GM20000 (cell line): ENCODE data around the gene MSRB3.

ENCODE experiments used
- DNase-seq: peaks from one replicate; pipeline ENCODE4 v3.0.0; 2012; ENCODE audit warnings: low spot score
- TF ChIP-seq, protein P1 (sequence below): IDR thresholded peaks from 2 replicates; pipeline ENCODE4 v1.5.1; 2012; ENCODE audit warnings: mild to moderate bottlenecking, control low read depth; ENCODE audit errors: extremely low read depth, missing control alignments

The MSRB3 gene

DNA sequence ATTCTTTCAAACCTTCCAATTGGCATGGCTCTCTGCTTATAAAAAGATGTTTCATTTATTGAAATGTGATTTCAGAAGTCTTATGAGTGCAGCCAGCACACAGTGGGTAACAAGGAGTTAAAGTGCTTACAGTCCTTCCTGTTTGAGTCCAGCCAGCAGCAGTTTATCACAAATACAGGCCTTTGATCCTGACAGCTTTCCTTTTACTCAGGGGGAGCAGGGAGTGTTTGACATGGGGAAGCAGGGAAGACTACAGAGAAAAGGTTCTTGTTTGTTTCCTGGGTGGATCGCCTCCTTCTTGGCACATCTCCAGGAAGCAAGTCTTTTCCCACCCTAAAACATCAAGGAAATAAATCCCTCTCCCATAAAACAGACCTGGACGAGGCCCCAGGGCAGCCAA lies 216.1 kb downstream of the MSRB3 start:
- no peak for DNase-seq
- TF ChIP-seq, protein P1, sequence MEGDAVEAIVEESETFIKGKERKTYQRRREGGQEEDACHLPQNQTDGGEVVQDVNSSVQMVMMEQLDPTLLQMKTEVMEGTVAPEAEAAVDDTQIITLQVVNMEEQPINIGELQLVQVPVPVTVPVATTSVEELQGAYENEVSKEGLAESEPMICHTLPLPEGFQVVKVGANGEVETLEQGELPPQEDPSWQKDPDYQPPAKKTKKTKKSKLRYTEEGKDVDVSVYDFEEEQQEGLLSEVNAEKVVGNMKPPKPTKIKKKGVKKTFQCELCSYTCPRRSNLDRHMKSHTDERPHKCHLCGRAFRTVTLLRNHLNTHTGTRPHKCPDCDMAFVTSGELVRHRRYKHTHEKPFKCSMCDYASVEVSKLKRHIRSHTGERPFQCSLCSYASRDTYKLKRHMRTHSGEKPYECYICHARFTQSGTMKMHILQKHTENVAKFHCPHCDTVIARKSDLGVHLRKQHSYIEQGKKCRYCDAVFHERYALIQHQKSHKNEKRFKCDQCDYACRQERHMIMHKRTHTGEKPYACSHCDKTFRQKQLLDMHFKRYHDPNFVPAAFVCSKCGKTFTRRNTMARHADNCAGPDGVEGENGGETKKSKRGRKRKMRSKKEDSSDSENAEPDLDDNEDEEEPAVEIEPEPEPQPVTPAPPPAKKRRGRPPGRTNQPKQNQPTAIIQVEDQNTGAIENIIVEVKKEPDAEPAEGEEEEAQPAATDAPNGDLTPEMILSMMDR, result no peak

DNA sequence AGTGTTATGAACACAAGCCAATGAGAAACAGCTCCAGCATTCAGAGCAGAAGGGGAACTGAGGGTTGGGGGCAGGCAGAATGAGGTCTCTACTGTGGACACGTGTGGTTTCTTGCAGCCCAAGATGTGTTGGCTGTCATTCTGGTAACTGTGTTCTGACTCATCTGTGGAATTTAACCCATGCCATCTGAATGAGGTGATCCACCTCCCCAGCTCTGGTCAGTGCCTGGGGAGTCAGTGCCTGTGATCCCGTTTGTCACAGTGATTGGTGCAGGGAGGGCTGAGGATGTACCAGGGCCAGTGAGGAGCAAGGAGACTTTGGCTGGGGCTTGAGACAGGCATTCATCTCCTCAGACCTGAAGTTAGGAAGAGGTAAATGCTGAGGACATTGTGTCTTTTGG lies 216.8 kb downstream of the MSRB3 start:
- no peak for DNase-seq
- TF ChIP-seq, protein P1, result no peak

DNA sequence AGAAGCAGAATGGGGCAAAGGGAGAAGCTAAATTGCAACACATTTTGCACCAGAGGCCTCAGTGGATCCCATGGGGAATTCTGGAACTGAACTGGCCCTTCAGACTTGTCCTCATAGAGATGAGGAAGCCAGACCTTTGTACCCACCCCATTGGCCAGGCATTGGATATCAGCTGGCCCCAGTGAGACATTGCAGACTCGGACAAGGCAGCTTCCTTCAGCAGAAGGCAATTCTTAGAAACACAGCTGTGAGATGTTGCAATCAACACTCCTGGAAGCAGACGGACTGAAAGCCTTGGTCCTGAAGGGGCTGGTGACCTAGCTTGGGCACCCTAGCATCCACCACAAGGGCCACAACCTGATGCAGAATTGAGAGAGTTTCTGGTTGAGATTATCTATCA lies 218.1 kb downstream of the MSRB3 start:
- TF ChIP-seq, protein P1, result no peak
- DNase-seq, result no peak

DNA sequence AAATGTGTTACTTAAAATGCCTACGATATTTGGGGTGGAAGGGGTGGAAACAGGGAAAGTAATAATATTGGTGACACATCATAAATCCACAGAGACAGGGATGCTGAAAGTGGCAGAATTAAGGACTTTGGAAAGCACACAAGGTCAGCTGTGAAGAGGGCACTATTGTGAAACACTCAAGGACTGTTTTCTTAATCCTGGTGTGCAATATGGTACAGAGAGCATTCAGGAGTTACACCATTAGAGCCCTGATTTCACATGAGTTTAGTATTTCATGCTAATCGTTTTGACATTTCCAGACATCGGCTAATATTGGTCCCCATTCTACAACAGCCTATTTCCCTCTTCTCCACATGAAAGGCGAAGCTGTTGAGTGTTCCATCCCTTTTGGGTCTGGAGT lies 219.2 kb downstream of the MSRB3 start:
- TF ChIP-seq, protein P1, result no peak
- DNase-seq, result no peak

DNA sequence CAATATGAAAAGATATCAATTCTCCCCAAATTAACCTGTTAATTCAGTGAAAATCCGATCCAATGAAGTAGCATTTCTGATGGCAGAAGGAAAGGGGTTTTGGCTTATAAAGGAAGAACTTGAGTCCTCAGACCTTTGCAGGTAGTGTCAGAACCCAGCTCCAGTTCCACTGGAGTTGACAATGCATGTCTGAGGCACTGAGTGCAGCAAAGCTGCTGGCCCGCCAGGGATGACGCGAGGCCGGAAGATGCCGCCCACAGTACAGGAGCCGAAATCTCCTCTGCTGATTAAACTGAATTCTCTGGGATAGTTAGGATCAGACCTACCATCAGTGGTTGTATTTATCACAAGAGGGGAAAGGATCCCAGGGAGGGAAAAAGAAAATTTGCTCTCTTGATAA lies 220.7 kb downstream of the MSRB3 start:
- TF ChIP-seq, protein P1, result no peak
- no peak for DNase-seq

DNA sequence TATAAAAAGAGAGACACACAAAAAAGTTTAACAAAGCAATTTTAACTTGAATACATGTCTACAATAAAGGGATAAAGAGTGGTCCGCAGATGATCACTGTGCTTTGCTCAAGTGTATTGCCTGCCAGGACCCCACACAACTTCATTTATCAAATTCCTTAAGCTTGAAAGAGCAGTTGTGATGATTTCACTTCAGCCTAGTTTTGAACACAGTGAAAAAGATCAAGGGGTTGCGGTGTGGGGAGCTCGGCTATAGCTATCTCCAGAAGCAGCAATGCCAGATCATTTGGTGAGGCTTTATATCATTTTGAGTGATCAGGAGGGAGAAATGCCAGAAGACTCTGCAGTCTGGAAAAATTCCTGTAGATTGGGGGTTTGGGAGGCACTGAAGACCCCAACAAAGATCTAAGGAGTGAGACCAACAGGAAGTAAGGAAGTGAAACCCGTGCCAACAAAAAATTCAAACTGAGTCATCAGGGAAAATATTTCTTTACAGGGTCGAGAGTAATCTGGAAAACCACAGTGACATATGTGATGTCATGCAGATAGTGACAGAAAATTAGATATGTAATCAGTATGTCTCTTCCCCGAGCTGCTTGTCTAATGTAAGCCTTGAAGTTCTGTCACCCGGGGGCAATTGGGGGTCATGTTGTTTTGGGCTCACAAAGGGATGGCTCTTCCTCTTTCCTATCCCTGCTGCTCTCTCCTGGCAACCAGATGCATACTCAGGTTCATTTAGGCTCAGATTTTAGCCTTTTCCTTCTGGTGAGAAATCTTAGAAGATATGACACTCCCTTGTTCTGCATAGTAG lies 221.8 kb downstream of the MSRB3 start:
- DNase-seq, result no peak
- TF ChIP-seq, protein P1, result no peak

DNA sequence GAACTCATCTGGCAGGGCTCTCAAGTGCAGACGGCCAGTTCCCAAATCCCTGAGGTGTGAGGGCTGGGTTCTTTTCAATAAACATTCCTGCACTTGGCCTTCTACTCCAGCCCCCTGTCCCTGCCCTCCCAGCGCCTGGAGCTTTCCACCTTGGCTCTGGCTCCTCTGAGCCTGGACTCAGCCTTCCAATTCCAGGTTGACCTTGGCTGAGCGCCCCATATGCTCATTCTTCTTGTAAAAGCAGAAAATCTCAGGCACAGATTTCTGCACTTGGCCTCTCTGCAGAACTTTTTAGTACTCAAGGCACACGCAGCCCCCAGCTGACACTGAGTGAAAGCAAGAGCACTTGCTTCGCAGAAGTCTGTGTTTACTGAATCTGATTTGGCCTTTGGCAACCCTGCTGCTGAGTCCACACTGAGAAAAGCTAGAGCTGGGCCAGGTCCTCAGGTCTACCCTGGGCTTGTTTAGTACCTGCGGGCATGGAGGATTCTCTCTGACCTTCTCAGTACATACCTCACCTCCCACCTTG lies 222.7 kb downstream of the MSRB3 start:
- no peak for DNase-seq
- TF ChIP-seq, protein P1, result no peak
